Muscle of leg (tissue), 16 donors: Measurements from ENCODE around the gene DDX17. TPM values are rescaled to one million over a fixed set of nuclear protein-coding genes. Genes with fewer than 3 reads are reported as not detected.

ENCODE experiments used
- DNase-seq: peaks from one replicate; pipeline ENCODE4 v3.0.0; 2013
- H3K27ac ChIP-seq: one replicate; pipeline ENCODE4 v1.5.1; 2013; ENCODE audit warnings: mild to moderate bottlenecking, low read length, control low read depth
- H3K27me3 ChIP-seq: one replicate; pipeline ENCODE4 v1.6.1; 2013; ENCODE audit warnings: low read length; ENCODE audit not compliant: control insufficient read depth, insufficient read depth
- H3K36me3 ChIP-seq: one replicate; pipeline ENCODE4 v1.6.1; 2013; ENCODE audit warnings: low read length; ENCODE audit not compliant: control insufficient read depth, insufficient read depth
- H3K4me1 ChIP-seq: one replicate; pipeline ENCODE4 v1.6.1; 2013; ENCODE audit warnings: low read length; ENCODE audit not compliant: control insufficient read depth, insufficient read depth
- H3K4me3 ChIP-seq: one replicate; pipeline ENCODE4 v1.5.1; 2013; ENCODE audit warnings: low read length, control low read depth
- H3K9me3 ChIP-seq: replicated peaks from 2 replicates; pipeline ENCODE4 v1.6.1; 2013; ENCODE audit warnings: low read depth, low read length; ENCODE audit not compliant: control insufficient read depth
- WGBS: methylation state at CpG from one replicate; pipeline ENCODE4 v1.1.5; 2013; ENCODE audit warnings: missing lambda C conversion rate; ENCODE audit not compliant: insufficient coverage; 5-methylcytosine and 5-hydroxymethylcytosine counted together
- long read RNA-seq, 11 donors: transcript quantifications; one replicate each; lab custom pipeline, GENCODE V29; 2026
- polyA plus RNA-seq, 8 donors: library from polyadenylated mRNA; unstranded; fragments of 120-200 nt; gene quantifications; one replicate each; pipeline versions ENCODE4 v1.2.1 to v1.2.3, GENCODE V29; 2013; ENCODE audit warnings: inconsistent platforms in 1 of 8, low replicate concordance in 1 of 8; ENCODE audit not compliant: insufficient read length in 8 of 8, insufficient read depth in 1 of 8
- total RNA-seq: library from RNA; stranded (reverse); fragments of 120-200 nt; gene quantifications from one replicate; pipeline ENCODE4 v1.2.4, GENCODE V29; 2013

Gene DDX17
- total RNA-seq (346 TPM), polyA plus RNA-seq (100 to 1,000 TPM; 280 to 410 (median 304) TPM)
- long read RNA-seq, donor 1, full-length matches to known transcripts = 28 of 82 reads
- long read RNA-seq, donor 1, partial matches to known transcripts = 54 of 82 reads
- long read RNA-seq, donor 1, other reads (novel, unspliced or antisense) = 0 of 82 reads
- long read RNA-seq, donor 2, full-length matches to known transcripts = 6 of 6 reads
- long read RNA-seq, donor 2, partial matches to known transcripts = 0 of 6 reads
- long read RNA-seq, donor 2, other reads (novel, unspliced or antisense) = 0 of 6 reads
- long read RNA-seq, donor 3, full-length matches to known transcripts = 47 of 115 reads
- long read RNA-seq, donor 3, partial matches to known transcripts = 68 of 115 reads
- long read RNA-seq, donor 3, other reads (novel, unspliced or antisense) = 0 of 115 reads
- long read RNA-seq, donor 4, full-length matches to known transcripts = 34 of 110 reads
- long read RNA-seq, donor 4, partial matches to known transcripts = 76 of 110 reads
- long read RNA-seq, donor 4, other reads (novel, unspliced or antisense) = 0 of 110 reads
- long read RNA-seq, donor 5, full-length matches to known transcripts = 82 of 311 reads
- long read RNA-seq, donor 5, partial matches to known transcripts = 229 of 311 reads
- long read RNA-seq, donor 5, other reads (novel, unspliced or antisense) = 0 of 311 reads
- long read RNA-seq, donor 6, full-length matches to known transcripts = 47 of 200 reads
- long read RNA-seq, donor 6, partial matches to known transcripts = 153 of 200 reads
- long read RNA-seq, donor 6, other reads (novel, unspliced or antisense) = 0 of 200 reads
- long read RNA-seq, donor 7, full-length matches to known transcripts = 34 of 135 reads
- long read RNA-seq, donor 7, partial matches to known transcripts = 101 of 135 reads
- long read RNA-seq, donor 7, other reads (novel, unspliced or antisense) = 0 of 135 reads
- long read RNA-seq, donor 8, full-length matches to known transcripts = 20 of 94 reads
- long read RNA-seq, donor 8, partial matches to known transcripts = 74 of 94 reads
- long read RNA-seq, donor 8, other reads (novel, unspliced or antisense) = 0 of 94 reads
- long read RNA-seq, donor 9, full-length matches to known transcripts = 21 of 122 reads
- long read RNA-seq, donor 9, partial matches to known transcripts = 101 of 122 reads
- long read RNA-seq, donor 9, other reads (novel, unspliced or antisense) = 0 of 122 reads
- long read RNA-seq, donor 10, full-length matches to known transcripts = 56 of 233 reads
- long read RNA-seq, donor 10, partial matches to known transcripts = 177 of 233 reads
- long read RNA-seq, donor 10, other reads (novel, unspliced or antisense) = 0 of 233 reads
- long read RNA-seq, donor 11, full-length matches to known transcripts = 22 of 84 reads
- long read RNA-seq, donor 11, partial matches to known transcripts = 62 of 84 reads
- long read RNA-seq, donor 11, other reads (novel, unspliced or antisense) = 0 of 84 reads

DNA sequence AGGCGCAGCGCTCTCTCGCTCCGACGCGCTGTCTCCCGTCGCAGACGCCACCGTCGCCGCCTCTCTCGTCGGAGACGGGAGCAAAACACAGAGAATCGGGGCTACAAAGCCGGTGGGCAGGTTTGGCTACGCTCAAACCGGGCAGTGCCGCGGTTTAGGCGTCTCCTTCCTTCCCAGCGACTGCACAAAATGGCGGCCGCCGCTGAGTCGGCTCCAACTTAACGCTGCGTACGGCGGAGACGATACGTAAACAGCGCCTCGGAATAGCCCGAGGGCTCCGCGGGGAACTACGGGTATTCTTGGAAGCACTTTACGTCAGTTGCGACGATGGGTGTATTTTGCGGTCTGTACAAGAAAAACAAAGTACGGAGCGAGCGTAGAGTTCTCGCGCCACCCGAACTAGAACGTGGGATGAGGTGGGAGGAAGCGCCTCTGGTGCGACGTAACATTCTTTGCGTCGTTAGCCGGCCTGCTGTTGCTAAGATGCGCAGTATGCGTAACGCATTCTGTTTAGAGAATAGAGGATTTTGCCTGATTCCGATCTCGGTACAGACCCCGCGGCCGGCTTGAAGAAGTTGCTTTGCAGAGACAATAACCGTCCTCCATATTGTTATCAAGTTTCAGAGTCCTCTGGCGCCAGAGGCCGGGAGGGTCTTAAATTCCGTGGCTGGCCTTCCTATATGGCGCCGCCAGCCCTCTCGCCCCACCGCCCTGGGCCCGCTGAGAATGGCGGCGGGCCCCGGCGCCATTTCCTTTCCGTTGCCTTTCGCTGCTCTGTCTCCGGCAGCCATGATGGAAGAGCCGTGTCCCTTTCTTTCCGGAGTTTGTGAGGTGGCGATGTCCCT lies at the start of gene DDX17:
Gene DDX17 (minus strand): TSS at position 194 of the 845 bp plus-strand sequence.
- peaks cover 14% of the 10 kb centered on the region for H3K4me1 ChIP-seq
- WGBS = under 1% methylated on average over 83 of the region's 83 CpGs

DNA sequence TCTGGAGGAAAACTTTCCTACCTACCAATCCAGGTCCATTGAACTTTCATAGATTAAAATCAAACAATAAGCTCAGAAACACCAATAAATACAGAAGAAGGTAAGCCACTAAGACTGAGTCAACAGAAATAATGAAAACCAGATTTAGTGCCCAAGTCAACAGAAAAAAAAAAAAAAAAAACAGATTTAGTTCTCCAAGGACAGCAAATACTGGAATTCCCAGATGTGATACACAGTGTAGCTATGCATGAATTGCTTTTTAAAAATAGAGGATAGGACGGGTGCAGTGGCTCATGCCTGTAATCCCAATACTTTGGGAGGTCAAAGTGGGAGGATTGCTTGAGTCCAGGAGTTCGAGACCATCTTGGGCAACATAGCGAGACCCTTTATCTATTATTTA lies 48.2 kb upstream of the DDX17 start:
- DNase-seq = no peak
- no peaks in the 10 kb centered on the region for H3K36me3 ChIP-seq
- H3K4me1 ChIP-seq = no peaks in the 10 kb centered on the region
- no peaks in the 10 kb centered on the region for H3K9me3 ChIP-seq
- no peak overlapping the region for H3K4me3 ChIP-seq
- H3K27me3 ChIP-seq = no peaks in the 10 kb centered on the region
- WGBS = 60% methylated on average over 1 of the region's 3 CpGs
- H3K27ac ChIP-seq = no peak overlapping the region

More for the DNA sequence above, at the start of gene DDX17:
- Histone ChIP-seq H3K27ac (peak within 1 kb of the TSS; percentile 97), H3K36me3 (peaks cover 16% of the 10 kb centered on the region), H3K9me3 (no peaks in the 10 kb centered on the region), H3K27me3 (no peaks in the 10 kb centered on the region), H3K4me3 (peak within 1 kb of the TSS; percentile 63)
- DNase-seq = peak; percentile 100

DNA sequence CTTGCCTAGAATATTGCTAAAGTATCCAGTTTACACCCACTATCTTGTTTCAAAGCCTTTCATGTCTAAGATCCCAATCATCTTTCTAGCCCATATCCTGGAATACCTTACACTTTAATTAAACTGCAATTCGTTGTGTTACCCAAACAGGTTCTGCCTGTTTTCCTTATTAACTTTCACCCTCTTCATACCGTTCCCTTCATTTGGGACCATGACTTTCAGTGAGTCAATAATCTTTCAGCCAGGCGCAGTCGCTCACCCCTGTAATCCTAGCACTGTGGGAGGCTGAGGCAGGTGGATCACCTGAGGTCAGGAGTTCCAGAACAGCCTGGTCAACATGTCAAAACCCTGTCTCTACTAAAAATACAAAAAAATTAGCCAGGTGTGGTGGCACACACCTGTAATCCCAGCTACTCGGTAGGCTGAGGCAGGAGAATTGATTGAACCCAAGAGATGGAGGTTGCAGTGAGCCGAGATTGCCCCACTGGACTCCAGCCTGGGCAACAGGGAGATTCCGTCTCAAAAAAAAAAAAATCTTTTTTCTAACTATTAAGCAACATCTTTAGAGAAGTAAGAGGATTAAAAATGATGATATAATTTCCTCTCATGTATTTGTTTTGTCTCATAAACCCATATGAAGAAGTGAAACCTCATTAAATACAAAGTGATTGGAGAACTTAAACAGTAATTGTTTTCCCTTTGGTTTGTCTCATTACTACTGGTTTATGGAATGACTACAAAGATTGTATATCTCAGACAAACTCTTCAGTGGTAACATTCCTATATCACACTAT lies 43.2 kb upstream of the DDX17 start:
- no peaks in the 10 kb centered on the region for H3K27me3 ChIP-seq

DNA sequence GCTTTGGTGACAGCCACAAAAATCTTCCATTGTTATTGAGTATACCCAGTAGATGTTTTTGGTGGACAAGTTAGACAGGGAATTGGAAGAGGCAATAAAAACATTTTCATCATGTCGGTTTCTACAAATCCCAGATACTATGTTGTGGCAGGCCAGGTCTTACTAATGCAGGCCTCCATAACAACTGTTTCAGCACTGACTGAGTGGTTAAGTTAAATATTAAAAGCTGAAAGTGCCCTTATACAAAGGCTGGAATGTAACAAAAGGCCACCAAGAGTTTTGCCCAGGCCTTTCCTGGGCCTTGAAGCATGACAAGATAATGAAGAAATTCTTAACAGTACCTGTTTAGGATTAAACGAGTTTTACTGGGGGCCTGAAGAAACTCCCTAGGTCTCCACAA lies 34.6 kb upstream of the DDX17 start:
- H3K4me3 ChIP-seq = no peak overlapping the region
- no peak for DNase-seq
- WGBS = no CpG with 5 or more reads among the region's 2 CpGs
- H3K27me3 ChIP-seq = no peaks in the 10 kb centered on the region
- H3K27ac ChIP-seq = no peak overlapping the region
- no peaks in the 10 kb centered on the region for H3K36me3 ChIP-seq
- H3K9me3 ChIP-seq = no peaks in the 10 kb centered on the region
- no peaks in the 10 kb centered on the region for H3K4me1 ChIP-seq

More for the DNA sequence above, 43.2 kb upstream of the DDX17 start:
- WGBS = 84% methylated on average over 4 of the region's 7 CpGs
- Histone ChIP-seq H3K9me3 (no peaks in the 10 kb centered on the region), H3K36me3 (no peaks in the 10 kb centered on the region), H3K4me1 (no peaks in the 10 kb centered on the region), H3K4me3 (no peak overlapping the region), H3K27ac (no peak overlapping the region)
- no peak for DNase-seq

DNA sequence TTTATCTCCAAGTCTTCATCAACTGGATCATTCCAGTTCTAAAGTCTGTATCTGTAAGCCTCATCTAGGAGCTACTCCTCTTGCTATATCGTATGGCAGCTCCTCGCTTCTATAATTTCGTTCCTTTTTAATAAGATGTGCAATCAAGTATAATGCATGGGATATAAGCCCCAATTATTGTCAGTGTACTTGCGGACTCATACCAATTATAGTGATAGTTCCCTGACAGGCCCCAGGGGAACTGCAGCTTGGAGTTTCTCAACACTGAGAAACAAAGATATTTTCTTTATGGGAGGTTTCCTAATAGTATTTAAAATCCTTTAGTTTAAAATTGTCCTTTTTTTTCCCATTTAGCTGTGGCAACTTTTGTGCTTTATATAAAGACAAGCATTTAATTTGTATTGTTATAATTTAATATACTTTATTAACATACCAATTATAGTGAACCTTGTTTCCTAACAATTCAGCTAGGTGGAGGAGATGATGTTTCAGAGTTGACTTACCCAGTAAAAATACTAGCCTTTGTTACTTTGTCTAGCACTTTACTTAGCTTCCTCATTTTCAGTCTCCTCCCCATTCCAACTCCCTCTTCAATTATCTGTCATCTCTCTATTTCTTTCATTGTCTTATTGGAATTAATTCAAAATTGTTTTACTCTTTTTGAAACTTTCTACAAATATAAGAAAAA lies 25.3 kb upstream of the DDX17 start:
- Histone ChIP-seq H3K4me3 (no peak overlapping the region), H3K27ac (no peak overlapping the region), H3K9me3 (no peaks in the 10 kb centered on the region), H3K36me3 (no peaks in the 10 kb centered on the region), H3K4me1 (no peaks in the 10 kb centered on the region), H3K27me3 (no peaks in the 10 kb centered on the region)
- WGBS = no CpG with 5 or more reads among the region's 4 CpGs
- DNase-seq = no peak

DNA sequence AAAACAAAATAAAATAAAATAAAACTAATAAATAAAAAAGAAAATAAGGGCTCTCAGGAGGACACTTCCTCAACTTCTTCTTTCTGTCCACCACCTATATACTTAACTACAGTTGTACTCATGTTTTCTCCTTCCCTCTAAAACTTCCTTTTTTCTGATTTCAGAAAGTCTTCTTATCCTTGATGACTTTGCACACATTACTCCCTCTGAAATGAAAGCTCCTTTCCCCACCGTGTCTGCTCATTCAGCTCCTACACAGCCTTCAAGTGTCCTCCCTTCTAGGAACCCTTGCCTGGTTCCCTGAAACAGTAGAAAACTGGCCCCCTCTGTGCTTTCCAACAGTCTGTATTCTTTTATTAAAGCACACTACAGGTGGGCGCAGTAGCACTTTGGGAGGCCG lies 18.3 kb upstream of the DDX17 start:
- no peaks in the 10 kb centered on the region for H3K36me3 ChIP-seq
- H3K27ac ChIP-seq = no peak overlapping the region
- WGBS = 83% methylated on average over 3 of the region's 3 CpGs
- H3K4me1 ChIP-seq = no peaks in the 10 kb centered on the region
- no peaks in the 10 kb centered on the region for H3K27me3 ChIP-seq
- DNase-seq = no peak
- H3K9me3 ChIP-seq = no peaks in the 10 kb centered on the region
- no peak overlapping the region for H3K4me3 ChIP-seq

DNA sequence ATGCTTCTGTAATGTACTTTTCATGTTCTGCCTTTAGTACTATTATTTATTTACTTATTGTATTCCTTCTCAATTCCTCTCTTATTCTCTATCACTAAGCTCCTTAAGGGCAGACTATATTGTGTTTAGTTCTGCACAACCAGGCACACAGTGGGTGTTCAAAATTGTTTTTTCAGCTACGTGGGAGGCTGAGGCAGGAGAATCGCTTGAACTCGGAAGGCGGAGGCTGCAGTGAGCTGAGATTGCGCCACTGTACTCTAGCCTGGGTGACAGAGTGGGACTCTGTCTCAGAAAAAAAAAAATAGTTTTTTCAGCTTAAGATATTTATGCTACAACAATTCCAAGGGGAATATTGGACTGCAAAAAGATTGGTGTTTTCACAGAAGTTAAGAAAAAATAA lies 17.4 kb upstream of the DDX17 start:
- no peak overlapping the region for H3K4me3 ChIP-seq
- H3K27me3 ChIP-seq = no peaks in the 10 kb centered on the region
- DNase-seq = no peak
- H3K27ac ChIP-seq = no peak overlapping the region
- H3K4me1 ChIP-seq = no peaks in the 10 kb centered on the region
- no peaks in the 10 kb centered on the region for H3K9me3 ChIP-seq
- WGBS = 86% methylated on average over 3 of the region's 5 CpGs
- no peaks in the 10 kb centered on the region for H3K36me3 ChIP-seq

DNA sequence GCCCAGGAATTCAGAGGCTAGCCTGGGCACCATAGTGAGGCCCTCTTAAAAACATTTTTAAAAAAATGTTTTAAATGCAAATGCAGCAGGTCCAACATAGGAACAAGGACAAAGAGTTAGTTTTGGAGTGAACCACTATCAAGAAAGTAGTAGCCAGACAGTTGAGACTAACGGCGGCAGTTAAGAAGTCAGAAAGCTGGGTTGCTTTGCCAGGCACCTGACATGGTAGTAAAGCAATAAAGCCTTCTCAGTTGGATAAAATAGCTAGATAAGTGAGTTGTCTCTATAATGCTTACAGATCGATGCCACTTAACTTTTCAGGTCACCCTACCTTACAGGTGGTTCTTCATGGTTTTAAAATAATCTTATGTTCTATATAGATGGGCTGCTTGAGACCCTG lies 16.9 kb upstream of the DDX17 start:
- H3K36me3 ChIP-seq = no peaks in the 10 kb centered on the region
- no peaks in the 10 kb centered on the region for H3K27me3 ChIP-seq
- no peaks in the 10 kb centered on the region for H3K9me3 ChIP-seq
- no peaks in the 10 kb centered on the region for H3K4me1 ChIP-seq
- no peak for DNase-seq
- H3K27ac ChIP-seq = no peak overlapping the region
- WGBS = 81% methylated on average over 2 of the region's 3 CpGs
- no peak overlapping the region for H3K4me3 ChIP-seq
